Vagina (tissue), 2 donors: Measurements from ENCODE around the gene KLK7.

Source experiments
- CTCF ChIP-seq, 3 experiments: fragments of 450-650 bp in 2 of 3; fragments of 200-600 bp in 1 of 3; sonication (generic) in 1 of 3; IDR thresholded peaks; one replicate each; pipeline ENCODE4 v1.5.1; 2017 to 2019; ENCODE audit warnings: antibody characterized with exemption in 3 of 3, mild to moderate bottlenecking in 2 of 3, moderate library complexity in 2 of 3
- POLR2A ChIP-seq, 2 donors: fragments of 450-650 bp; IDR thresholded peaks; one replicate each; pipeline ENCODE4 v1.6.1; 2017; ENCODE audit warnings: antibody characterized with exemption in 2 of 2, mild to moderate bottlenecking in 2 of 2, moderate library complexity in 2 of 2
- POLR2AphosphoS5 ChIP-seq, 2 donors: sonication (generic); formaldehyde crosslinking; IDR thresholded peaks; one replicate each; pipeline ENCODE4 v1.9.0; 2017; ENCODE audit warnings: antibody characterized with exemption in 2 of 2, mild to moderate bottlenecking in 2 of 2, low read depth in 1 of 2; ENCODE audit not compliant: insufficient read depth in 1 of 2

- TF ChIP-seq POLR2A (IDR thresholded peaks at IDR 0.05) (no peak), CTCF (IDR thresholded peaks at IDR 0.05) (no peak), POLR2AphosphoS5 (IDR thresholded peaks at IDR 0.05; ENCODE audit: insufficient read depth in 1 of 2, low read depth in 1 of 2) (no peak)
These were observed 14.9 kb downstream of the KLK7 start for GRCh38 chr19:50968716-50969412.
